Osteocyte (in vitro differentiated cells): ENCODE data around the gene PTP4A2. TPM values are rescaled to one million over a fixed set of nuclear protein-coding genes. Genes with fewer than 3 reads are reported as not detected.
A peak's percentile ranks its signal among the peaks of the same experiment; 100 is the strongest.

Experiments
- DNase-seq: peaks from one replicate; pipeline ENCODE4 v3.0.0; 2021; ENCODE audit warnings: mixed read lengths; ENCODE audit not compliant: unreplicated experiment; ENCODE audit errors: extremely low spot score
- H3K27ac Mint-ChIP-seq: one replicate; pipeline ENCODE4 v1.8.0; 2021; ENCODE audit warnings: mild to moderate bottlenecking, mixed read lengths; ENCODE audit not compliant: unreplicated experiment
- H3K27me3 Mint-ChIP-seq: one replicate; pipeline ENCODE4 v1.8.0; 2021; ENCODE audit warnings: mixed read lengths; ENCODE audit not compliant: unreplicated experiment
- H3K36me3 Mint-ChIP-seq: one replicate; pipeline ENCODE4 v1.8.0; 2021; ENCODE audit warnings: mixed read lengths; ENCODE audit not compliant: unreplicated experiment
- H3K4me1 Mint-ChIP-seq: one replicate; pipeline ENCODE4 v1.8.0; 2021; ENCODE audit warnings: mixed read lengths; ENCODE audit not compliant: unreplicated experiment
- H3K4me3 Mint-ChIP-seq: one replicate; pipeline ENCODE4 v1.8.0; 2021; ENCODE audit warnings: mild to moderate bottlenecking, moderate library complexity, mixed read lengths; ENCODE audit not compliant: unreplicated experiment
- H3K9me3 Mint-ChIP-seq: one replicate; pipeline ENCODE4 v1.8.0; 2021; ENCODE audit warnings: mixed read lengths; ENCODE audit not compliant: unreplicated experiment
- CTCF ChIP-seq: fragments of 200-600 bp; sonication (generic); IDR thresholded peaks from 2 replicates; pipeline ENCODE4 v1.5.0; 2021; ENCODE audit warnings: antibody characterized with exemption, mild to moderate bottlenecking, moderate library complexity
- total RNA-seq: library from RNA; stranded (reverse); gene quantifications from 2 replicates; pipeline ENCODE4 v1.2.1, GENCODE V29; 2021

The PTP4A2 gene
- total RNA-seq, 1 donor from 2014 or later, result 142 TPM

DNA sequence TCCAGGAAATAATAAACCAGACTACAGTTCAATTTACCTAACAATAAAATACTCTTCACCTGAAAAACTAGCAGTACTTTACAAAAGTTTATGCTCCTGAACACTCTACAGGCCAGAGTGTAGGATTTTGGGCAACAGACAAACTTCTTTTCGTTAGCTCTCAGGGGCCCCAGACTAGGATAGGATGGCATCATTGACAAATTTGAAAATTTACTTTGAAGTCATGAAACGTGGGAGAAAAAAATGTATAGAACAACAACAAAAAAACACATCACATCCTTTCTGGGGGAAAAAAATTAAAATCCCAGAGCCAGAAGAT lies 1.2 kb downstream of the PTP4A2 start:
- H3K27me3 Mint-ChIP-seq, result no peaks in the 10 kb centered on the region
- no peak for TF ChIP-seq CTCF
- no peaks in the 10 kb centered on the region for H3K9me3 Mint-ChIP-seq
- no peak for DNase-seq
- H3K4me1 Mint-ChIP-seq, result peaks cover 64% of the 10 kb centered on the region
- H3K4me3 Mint-ChIP-seq, result peak overlapping the region; percentile 96
- no peaks in the 10 kb centered on the region for H3K36me3 Mint-ChIP-seq
- peak overlapping the region; percentile 94 for H3K27ac Mint-ChIP-seq

DNA sequence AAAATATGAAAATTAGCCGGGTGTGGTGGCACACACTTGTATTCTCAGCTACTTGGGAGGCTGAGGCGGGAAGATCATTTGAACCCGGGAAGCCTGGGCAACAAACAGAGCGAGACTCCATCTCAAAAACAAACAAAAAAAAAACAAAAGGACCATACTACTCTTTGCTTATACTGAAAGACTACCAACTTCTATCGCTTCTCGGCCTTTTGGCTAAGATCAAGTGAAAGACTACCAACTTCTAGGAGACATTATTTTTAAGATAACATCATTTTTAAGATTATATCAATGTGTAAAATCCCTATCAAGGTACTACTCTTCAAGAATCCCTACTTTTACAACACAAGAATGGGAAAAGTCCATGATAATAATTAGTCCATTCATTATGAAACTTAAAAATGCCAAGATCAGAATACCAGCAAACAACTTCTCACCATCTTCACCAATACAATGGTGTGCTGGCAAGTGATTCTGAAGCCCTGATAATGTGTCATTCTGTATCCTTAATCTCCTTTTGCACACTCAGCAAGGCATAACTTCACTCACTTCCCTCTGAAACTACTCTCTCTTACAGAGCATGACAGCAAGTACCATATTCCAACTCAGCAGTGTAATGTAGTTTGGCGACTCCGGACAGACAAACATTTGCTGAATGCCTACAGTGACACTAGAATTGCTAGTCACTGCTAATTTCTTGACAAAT lies 1.7 kb downstream of the PTP4A2 start:
- Mint-ChIP-seq H3K36me3 (no peaks in the 10 kb centered on the region), H3K4me1 (peaks cover 69% of the 10 kb centered on the region), H3K27me3 (no peaks in the 10 kb centered on the region), H3K27ac (peak overlapping the region; percentile 94), H3K4me3 (peak overlapping the region; percentile 96), H3K9me3 (no peaks in the 10 kb centered on the region)
- DNase-seq, result no peak
- TF ChIP-seq CTCF, result no peak

DNA sequence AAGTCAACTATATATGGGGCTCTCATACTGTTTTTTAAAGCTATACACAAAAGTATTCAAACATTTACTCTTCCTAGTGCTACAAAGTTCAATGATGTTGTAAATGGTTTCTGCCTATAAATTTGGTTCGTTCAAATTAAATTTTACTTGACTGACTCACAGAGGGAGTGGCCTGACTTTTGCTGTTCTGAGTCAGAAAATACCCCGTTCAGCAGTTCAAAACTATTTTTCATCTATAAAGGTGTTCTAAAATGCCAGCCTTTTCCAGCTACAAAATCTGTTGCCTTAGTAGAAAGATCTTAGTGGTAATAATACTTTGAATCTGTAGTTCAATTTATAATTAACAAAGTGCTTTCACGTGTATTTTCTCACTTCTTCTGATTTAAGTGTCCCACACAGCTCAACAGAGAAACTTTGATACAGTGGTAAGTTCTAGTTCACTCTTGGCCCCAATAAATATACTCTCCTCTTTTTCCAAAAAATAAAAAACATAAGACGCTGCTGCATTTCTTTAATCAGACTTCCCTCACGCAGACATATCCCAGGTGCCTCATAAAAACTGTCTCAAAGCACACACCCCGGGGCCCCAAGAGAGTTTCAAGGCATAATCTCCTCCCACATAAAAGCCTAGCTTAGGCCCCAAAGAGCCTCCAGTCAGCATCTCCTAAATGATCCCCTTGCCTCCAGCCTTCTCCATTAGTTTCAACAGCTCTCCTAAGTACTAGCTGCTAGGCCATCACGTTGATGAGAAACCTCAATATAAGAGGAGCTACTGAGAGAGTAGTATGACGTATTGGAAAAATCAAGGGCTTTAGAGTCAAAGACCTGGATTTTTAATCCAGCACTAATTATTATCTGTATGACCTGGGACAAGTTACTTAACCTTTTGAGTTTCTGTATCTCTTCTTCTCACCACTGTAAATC lies 3.2 kb downstream of the PTP4A2 start:
- no peaks in the 10 kb centered on the region for H3K27me3 Mint-ChIP-seq
- H3K9me3 Mint-ChIP-seq, result no peaks in the 10 kb centered on the region
- TF ChIP-seq CTCF, result no peak
- peaks cover 78% of the 10 kb centered on the region for H3K4me1 Mint-ChIP-seq
- H3K27ac Mint-ChIP-seq, result peak overlapping the region; percentile 84
- H3K4me3 Mint-ChIP-seq, result peak overlapping the region; percentile 53
- H3K36me3 Mint-ChIP-seq, result no peaks in the 10 kb centered on the region
- DNase-seq, result no peak

DNA sequence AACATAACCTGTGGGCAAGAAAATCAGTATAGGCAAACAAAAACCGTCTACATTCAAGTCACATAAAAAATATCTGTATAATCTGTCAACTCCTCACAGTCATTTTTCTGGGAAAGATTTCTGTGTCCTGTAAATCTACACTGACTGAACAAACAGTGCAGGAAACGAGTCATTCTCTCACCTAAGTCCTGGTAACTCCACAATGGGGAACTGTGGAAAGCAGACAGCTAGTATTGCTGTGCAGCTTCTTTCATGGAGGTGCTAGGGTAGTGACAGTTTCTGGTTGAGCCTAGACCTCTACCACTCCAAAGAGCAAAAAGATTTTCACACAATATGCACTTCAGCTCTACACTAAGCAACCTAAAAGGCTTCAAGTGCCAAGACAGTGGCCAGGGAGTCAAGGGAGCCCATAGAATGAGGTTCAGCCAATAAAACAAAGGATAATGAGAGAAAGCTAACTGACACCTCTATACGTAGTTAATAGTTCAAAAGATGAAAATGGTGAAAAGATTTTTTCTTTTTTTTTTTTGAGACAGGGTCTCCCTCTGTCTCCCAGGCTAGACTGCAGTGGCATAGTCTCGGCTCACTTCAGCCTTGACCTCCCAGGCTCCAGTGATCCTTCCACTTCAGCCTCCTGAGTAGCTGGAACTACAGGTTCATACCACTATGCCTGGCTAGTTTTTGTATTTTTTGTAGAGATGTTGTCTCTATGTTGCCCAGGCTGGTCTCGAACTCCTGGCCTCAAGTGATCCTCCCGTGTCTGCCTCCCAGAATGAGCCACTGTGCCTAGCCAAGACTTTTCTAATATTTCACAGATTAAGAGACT lies 5.5 kb downstream of the PTP4A2 start:
- Mint-ChIP-seq H3K4me1 (peaks cover 79% of the 10 kb centered on the region), H3K36me3 (no peaks in the 10 kb centered on the region), H3K4me3 (no peak overlapping the region), H3K9me3 (no peaks in the 10 kb centered on the region), H3K27me3 (no peaks in the 10 kb centered on the region), H3K27ac (peak overlapping the region; percentile 74)
- no peak for DNase-seq
- TF ChIP-seq CTCF, result no peak
